ENCODE results near the gene SEC63.
"Not testable (repeated sequence)": the region's sequence is repeated elsewhere in the genome, so short reads cannot be mapped to it uniquely, and the experiment has no call there.

The SEC63 gene

DNA sequence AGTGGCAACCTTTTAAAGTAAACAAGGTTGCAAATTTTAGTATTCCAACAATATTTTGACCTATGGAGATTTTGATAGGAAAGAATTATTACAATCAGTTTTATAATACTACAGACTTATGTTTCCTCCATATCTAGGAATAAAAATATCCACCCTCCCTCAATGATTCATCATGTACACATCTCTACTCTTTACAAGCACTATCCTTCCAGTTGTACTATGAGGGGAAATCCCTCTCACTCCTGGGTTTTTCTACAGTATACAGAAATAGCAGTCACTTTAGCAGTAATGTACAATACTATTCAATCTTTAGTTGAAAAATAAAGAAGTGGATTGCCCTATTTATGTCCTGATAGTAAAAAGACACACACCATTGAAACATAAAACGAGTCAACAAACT lies 87.6 kb downstream of the SEC63 start:
- no peaks in the 10 kb centered on the region for H3K27me3 Mint-ChIP-seq

DNA sequence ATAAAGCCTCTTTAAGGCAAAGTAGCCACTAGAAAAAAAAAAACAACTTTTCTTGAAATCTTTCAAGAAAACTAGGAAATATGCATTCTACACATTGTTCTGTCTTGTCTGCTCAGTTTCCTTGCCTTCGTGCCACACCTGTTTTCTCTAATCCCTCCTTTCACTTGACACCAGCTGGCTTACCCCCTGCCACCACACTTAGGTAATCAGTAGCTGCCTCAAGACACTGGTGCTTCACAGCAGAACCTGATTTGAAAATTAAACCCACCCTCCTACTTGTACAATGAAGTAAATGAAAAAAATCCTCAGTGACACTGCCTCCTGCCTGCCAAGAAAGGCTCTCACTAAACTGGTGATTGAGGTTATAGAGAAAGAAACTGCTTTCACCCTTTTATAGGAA lies 88.1 kb downstream of the SEC63 start:
- no peaks in the 10 kb centered on the region for H3K9me3 Mint-ChIP-seq
- H3K4me3 Mint-ChIP-seq, result no peak overlapping the region
- ATAC-seq (ENCODE audit: low read depth) (no peak), DNase-seq (ENCODE audit: low spot score in 2 of 2) (no peak)
- H3K36me3 Mint-ChIP-seq, result peaks cover 13% of the 10 kb centered on the region
- H3K27ac Mint-ChIP-seq, result peak overlapping the region; percentile 62
- H3K4me1 Mint-ChIP-seq, result peaks cover 12% of the 10 kb centered on the region
- H3K27me3 Mint-ChIP-seq, result no peaks in the 10 kb centered on the region

More for the DNA sequence above, 87.6 kb downstream of the SEC63 start:
- H3K9me3 Mint-ChIP-seq, result no peaks in the 10 kb centered on the region
- H3K27ac Mint-ChIP-seq, result peak overlapping the region; percentile 62
- no peak overlapping the region for H3K4me3 Mint-ChIP-seq
- peaks cover 12% of the 10 kb centered on the region for H3K4me1 Mint-ChIP-seq
- no peak for ATAC-seq (ENCODE audit: low read depth)
- DNase-seq (ENCODE audit: low spot score in 2 of 2), result no peak
- H3K36me3 Mint-ChIP-seq, result peaks cover 15% of the 10 kb centered on the region

DNA sequence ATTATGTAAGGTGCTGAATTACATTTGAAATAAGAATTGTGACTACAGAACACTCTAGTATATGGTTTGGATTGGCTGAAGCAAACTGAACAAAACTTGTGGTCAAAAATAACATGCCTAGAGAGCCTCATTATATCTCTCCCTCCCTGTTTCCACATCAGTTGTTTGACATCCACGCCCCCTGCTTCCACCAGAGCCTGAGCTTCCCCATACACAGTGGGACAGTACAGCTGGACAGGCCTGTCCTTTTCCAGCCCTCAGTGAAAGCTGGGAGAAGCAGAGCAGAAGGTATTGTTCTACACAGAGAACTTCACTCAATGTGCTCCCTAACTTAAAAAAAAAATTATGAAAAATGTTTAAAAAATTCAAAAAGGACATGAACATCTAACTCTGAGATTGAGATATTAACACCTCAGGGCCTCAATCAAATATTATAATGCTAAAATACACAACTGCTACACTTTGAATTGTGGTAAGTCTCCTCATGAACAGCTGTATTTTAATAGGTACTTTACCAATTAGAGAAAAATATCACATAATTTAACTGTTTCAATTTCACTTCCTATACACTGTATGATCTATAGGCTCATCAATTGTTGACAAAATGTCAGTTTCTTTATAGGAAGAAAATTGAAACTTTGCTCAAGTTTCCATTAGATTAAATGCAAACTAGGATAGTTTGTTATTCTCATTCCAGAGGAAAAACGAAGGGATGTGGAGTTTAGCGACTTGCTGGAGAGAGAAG lies 89.0 kb downstream of the SEC63 start:
- no peaks in the 10 kb centered on the region for H3K9me3 Mint-ChIP-seq
- DNase-seq (ENCODE audit: low spot score in 2 of 2) (no peak), ATAC-seq (ENCODE audit: low read depth) (no peak)
- H3K4me1 Mint-ChIP-seq, result peaks cover 12% of the 10 kb centered on the region
- no peaks in the 10 kb centered on the region for H3K27me3 Mint-ChIP-seq
- no peak overlapping the region for H3K4me3 Mint-ChIP-seq
- peaks cover 12% of the 10 kb centered on the region for H3K36me3 Mint-ChIP-seq
- H3K27ac Mint-ChIP-seq, result peak overlapping the region; percentile 77

DNA sequence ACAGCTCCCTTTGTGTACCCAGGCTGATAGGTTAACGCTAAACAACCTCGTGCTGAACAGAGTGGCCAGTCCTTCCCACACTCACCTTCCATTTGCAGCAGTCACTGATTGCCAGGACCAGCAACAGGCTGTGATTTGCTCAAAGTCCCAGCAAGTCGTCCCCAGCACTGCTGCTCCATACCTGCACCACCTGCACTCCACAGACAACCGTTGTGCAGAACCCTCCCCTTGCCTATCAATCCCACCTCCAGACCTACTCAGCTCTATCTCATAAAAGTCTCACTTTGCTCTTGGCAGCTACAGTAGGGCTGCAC lies 90.7 kb downstream of the SEC63 start:
- Mint-ChIP-seq H3K9me3 (no peaks in the 10 kb centered on the region), H3K27me3 (peaks cover 4% of the 10 kb centered on the region), H3K36me3 (peaks cover 7% of the 10 kb centered on the region), H3K27ac (no peak overlapping the region), H3K4me3 (no peak overlapping the region), H3K4me1 (peaks cover 12% of the 10 kb centered on the region)
- ATAC-seq (ENCODE audit: low read depth) (no peak), DNase-seq (ENCODE audit: low spot score in 2 of 2) (no peak)

DNA sequence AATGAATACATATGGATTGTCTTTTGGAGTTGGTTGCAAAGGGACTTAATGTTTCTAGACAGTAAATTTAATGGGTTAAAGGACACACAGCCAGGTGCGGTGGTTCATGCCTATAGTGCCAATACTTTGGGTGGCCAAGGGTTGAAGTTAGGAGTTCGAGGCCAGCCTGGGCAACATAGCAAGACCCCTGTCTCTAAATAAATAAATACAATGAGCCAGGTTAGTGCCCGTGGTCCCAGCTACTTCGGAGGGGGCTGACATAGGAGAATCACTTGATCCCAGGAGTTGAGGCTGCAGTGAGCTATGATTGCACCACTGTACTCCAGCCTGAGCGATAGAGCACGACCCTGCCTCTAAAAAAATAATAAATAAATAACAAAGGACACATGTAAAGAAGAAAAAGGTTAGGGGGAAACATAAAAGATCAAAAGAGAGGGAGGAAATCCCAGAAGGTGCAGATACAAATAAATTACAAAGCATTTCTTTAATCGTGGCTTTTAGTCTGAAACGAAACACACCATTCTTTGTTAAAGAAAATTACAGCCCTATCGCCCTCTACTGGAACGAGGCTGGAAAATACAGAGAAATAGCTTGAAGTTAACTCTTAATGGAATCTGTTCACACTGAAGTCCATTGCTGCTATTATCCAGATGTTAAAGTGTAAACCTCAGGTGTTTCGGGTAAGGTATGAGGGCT lies 91.3 kb downstream of the SEC63 start:
- H3K27me3 Mint-ChIP-seq, result peaks cover 4% of the 10 kb centered on the region
- H3K27ac Mint-ChIP-seq, result no peak overlapping the region
- peak; percentile 39 for ATAC-seq (ENCODE audit: low read depth)
- peak overlapping the region; percentile 62 for H3K4me3 Mint-ChIP-seq
- DNase-seq (ENCODE audit: low spot score in 2 of 2), result peak in 1 of 2 donors; percentile 27
- H3K36me3 Mint-ChIP-seq, result peaks cover 7% of the 10 kb centered on the region
- H3K9me3 Mint-ChIP-seq, result no peaks in the 10 kb centered on the region
- peaks cover 12% of the 10 kb centered on the region for H3K4me1 Mint-ChIP-seq

DNA sequence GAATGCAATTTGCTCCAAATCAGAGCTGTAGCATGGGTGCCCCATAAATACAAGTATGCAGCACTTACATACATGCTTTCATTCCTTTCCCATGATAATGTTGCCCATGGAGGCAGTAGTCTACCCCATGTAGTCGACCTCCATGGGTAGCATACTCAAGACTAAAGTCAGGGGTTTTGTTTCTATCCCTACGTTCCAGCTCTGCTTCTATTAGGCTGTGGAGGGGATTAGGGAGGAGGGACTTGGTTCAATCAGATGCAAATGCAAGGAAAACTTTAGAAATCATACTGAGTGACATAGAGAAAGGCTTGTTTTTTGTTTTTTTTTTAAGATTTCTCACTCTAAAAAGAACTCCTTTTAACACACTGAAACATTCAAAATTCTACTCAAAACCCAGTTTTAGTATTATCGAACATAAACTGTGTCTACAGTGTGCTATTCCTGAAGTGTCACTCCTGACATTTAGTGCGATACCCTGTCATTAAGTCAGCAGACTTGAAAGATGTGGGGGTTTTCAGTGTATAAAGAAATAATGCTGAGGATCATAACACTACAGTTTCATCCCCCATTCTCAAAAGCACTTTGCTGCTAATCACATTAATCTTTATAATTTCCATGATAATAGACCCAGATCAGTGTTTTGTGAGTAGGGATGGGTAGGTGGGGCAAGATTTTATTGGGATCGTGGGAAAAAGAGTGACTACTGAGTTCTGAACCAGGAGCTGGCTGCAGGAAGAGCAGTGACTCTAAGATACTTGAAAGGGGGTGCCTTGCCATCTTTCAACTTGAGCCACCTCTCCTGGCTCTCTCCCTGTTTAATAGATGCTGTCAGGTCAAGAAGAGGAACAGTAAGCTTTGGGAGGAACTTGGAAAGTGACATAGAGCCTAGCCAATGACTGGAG lies 93.5 kb downstream of the SEC63 start:
- H3K27me3 Mint-ChIP-seq, result peaks cover 4% of the 10 kb centered on the region
- ATAC-seq (ENCODE audit: low read depth), result no peak
- no peak overlapping the region for H3K4me3 Mint-ChIP-seq
- H3K36me3 Mint-ChIP-seq, result peaks cover 3% of the 10 kb centered on the region
- H3K9me3 Mint-ChIP-seq, result no peaks in the 10 kb centered on the region
- H3K4me1 Mint-ChIP-seq, result peaks cover 5% of the 10 kb centered on the region
- no peak for DNase-seq (ENCODE audit: low spot score in 2 of 2)
- H3K27ac Mint-ChIP-seq, result no peak overlapping the region

DNA sequence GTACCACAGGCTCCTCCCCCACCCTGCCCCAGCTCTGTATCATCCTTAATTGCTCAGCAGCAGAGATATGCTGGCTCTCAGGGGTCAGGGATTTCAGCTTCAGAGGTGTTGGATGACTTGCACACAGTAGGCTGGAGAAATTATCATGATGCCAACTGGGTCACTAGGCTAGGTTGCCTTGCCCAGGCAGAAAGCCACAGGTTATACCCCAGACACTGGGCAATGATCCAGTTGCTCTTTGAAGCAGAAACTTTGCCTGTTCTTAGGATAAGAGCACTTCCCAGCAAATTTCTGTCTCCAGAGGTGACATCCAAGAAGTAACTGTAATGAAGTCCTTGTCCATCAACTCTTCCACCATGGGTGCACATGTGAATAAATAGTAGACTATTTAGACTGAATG lies 95.6 kb downstream of the SEC63 start:
- H3K9me3 Mint-ChIP-seq, result no peaks in the 10 kb centered on the region
- DNase-seq (ENCODE audit: low spot score in 2 of 2) (no peak), ATAC-seq (ENCODE audit: low read depth) (no peak)
- peaks cover 3% of the 10 kb centered on the region for H3K4me1 Mint-ChIP-seq
- H3K36me3 Mint-ChIP-seq, result peaks cover 2% of the 10 kb centered on the region
- H3K27ac Mint-ChIP-seq, result no peak overlapping the region
- peaks cover 4% of the 10 kb centered on the region for H3K27me3 Mint-ChIP-seq
- no peak overlapping the region for H3K4me3 Mint-ChIP-seq

DNA sequence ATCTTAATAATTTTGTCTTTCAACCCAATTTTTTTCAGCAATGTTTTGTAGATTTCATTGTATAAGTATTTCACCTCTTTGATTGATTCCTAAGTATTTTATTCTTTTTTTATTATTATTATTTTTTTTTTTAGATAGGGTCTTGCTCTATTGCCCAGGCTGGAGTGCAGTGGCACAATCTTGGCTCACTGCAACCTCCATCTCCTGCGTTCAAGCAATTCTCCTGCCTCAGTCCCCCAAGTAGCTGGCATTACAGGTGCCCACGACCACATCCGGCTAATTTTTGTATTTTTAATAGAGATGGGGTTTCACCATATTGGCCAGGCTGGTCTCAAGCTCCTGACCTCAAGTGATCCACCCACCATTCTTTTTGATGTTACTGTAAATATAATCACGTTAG lies 97.0 kb downstream of the SEC63 start:
- ATAC-seq (ENCODE audit: low read depth); H3K36me3 Mint-ChIP-seq; H3K9me3 Mint-ChIP-seq; H3K27ac Mint-ChIP-seq; H3K4me1 Mint-ChIP-seq; H3K4me3 Mint-ChIP-seq; DNase-seq (ENCODE audit: low spot score in 2 of 2); H3K27me3 Mint-ChIP-seq: not testable (repeated sequence)

DNA sequence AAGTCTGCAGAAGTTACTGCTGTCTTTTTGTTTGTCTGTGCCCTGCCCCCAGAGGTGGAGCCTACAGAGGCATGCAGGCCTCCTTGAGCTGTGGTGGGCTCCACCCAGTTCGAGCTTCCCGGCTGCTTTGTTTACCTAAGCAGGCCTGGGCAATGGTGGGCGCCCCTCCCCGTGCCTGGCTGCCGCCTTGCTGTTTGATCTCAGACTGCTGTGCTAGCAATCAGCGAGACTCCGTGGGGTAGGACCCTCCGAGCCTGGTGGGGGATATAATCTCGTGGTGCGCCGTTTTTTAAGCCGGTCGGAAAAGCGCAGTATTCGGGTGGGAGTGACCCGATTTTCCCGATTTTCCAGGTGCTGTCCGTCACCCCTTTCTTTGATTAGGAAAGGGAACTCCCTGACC lies 97.9 kb downstream of the SEC63 start:
- not testable (repeated sequence) for H3K27ac Mint-ChIP-seq; ATAC-seq (ENCODE audit: low read depth)

DNA sequence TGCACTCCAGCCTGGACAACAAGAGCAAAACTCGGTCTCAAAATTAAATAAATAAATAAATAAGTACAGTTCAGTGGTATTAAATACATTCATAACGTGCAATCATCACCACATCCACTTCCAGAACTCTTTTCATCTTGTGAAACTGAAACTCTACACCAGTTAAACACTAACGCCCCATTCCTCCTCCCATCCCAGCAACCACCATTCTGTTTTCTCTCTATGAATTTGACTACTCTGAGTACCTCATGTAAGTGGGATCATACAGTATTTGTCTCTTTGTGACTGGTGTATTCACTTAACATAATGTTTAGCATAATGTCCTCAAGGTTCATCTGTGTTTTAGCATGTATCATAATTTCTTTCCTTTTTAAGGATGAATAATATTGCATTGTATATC lies 104.8 kb downstream of the SEC63 start:
- Mint-ChIP-seq H3K27me3 (no peaks in the 10 kb centered on the region), H3K9me3 (peaks cover 2% of the 10 kb centered on the region), H3K27ac (no peak overlapping the region), H3K4me1 (peaks cover 12% of the 10 kb centered on the region), H3K4me3 (no peak overlapping the region), H3K36me3 (no peaks in the 10 kb centered on the region)
- no peak for ATAC-seq (ENCODE audit: low read depth)
- DNase-seq (ENCODE audit: low spot score in 2 of 2), result no peak

More for the DNA sequence above, 97.9 kb downstream of the SEC63 start:
- not testable (repeated sequence) for H3K4me1 Mint-ChIP-seq; H3K4me3 Mint-ChIP-seq; H3K36me3 Mint-ChIP-seq; DNase-seq (ENCODE audit: low spot score in 2 of 2); H3K9me3 Mint-ChIP-seq; H3K27me3 Mint-ChIP-seq

DNA sequence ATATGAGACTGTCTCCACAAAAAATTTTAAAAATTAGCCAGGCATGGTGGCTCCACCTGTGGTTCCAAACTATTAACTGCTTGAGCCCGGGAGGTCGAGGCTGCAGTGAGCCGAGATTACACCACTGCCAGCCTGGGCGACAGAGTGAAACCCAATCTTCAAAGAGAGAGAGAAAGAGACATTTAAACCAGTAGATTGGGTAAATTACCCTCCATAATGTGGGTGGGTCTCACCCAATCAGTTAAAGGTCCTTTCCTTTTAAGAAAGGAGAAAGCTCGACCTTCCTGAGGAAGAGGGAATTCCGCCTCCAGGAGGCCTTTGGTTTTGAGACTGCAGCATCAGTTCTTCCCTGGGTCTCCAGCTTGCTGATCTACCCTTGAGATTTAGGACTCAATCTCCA lies 108.7 kb downstream of the SEC63 start:
- DNase-seq (ENCODE audit: low spot score in 2 of 2), result no peak
- Mint-ChIP-seq H3K27ac (no peak overlapping the region), H3K27me3 (peaks cover 2% of the 10 kb centered on the region), H3K4me1 (peaks cover 12% of the 10 kb centered on the region), H3K9me3 (peaks cover 2% of the 10 kb centered on the region), H3K36me3 (no peaks in the 10 kb centered on the region), H3K4me3 (no peak overlapping the region)
- ATAC-seq (ENCODE audit: low read depth), result no peak

DNA sequence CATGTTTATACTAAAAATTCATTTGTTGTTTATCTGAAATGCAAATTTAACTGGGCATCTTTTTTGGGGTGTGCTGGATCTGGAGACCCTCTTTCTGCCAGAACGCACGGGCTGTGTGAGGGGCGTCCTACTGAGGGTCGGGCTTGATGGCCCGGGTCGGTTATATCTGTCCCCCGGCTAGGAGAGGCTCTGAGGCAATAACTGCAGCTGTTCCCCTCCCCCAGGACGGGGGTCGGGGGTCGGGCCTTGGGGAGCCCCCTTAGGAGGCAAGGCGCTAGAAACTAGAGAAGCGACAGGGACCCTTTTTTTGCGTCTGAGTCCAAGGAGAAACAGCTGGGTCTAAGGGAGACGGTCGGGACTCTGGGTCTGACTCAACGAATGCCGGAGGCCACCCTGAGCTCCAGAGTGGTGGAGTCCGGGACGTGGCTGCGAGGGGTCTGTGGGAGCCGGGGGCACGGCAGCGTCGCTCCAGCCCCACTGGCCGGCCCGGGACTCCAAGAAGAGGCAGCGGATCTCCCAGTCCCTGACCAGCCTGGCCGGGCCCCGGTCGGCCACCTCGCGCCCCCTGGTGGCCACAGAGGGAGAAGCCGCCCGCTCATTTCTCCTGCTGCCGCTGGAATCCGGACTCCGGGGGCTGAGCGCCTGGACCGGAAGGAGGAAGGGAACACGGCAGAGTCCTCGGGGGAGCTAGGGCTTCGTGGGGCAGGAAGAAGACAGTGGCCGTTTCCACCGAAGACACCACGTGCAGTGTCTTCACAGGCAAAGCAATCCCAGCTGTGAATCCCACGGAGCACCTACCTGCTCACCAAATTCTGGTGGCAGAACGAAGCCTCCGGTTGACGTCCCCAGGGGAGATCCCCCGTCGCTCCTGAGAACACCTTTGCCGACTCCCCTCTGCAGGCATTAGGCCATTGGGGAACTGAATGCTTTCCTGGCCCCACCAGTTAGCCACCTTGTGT lies 109.9 kb downstream of the SEC63 start:
- H3K27ac Mint-ChIP-seq, result no peak overlapping the region
- H3K9me3 Mint-ChIP-seq, result no peaks in the 10 kb centered on the region
- H3K27me3 Mint-ChIP-seq, result peaks cover 2% of the 10 kb centered on the region
- ATAC-seq (ENCODE audit: low read depth) (peak; percentile 83), DNase-seq (ENCODE audit: low spot score in 2 of 2) (peak; percentile 80 to 93)
- H3K4me3 Mint-ChIP-seq, result peak overlapping the region; percentile 79
- H3K4me1 Mint-ChIP-seq, result peaks cover 9% of the 10 kb centered on the region
- H3K36me3 Mint-ChIP-seq, result no peaks in the 10 kb centered on the region

DNA sequence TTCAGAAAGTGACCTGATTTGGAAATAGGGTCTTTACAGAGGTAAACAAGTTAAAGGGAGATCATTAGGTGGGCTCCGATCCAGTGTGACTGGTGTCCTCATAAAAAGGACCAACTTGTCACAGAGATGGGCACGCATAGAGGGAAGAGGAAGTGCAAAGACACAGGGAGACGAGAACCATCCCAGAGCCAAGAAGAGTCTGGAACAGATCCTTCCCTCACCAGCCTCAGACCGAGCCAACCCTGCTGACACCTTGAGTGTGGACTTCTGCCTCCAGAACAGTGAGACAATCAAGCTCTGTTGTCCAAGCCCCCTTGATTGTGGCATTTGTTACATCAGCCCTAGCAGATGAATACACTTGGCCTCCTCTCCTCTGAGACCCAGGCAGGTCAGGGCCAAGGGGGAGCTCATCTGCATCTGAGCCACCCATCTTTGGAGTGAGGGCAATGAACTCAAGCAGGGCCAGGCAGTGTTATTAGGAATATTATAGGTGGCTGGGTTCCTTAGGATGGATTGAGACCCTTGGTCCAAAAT lies 111.7 kb downstream of the SEC63 start:
- H3K27ac Mint-ChIP-seq, result no peak overlapping the region
- H3K36me3 Mint-ChIP-seq, result no peaks in the 10 kb centered on the region
- H3K4me1 Mint-ChIP-seq, result peaks cover 9% of the 10 kb centered on the region
- peaks cover 2% of the 10 kb centered on the region for H3K27me3 Mint-ChIP-seq
- DNase-seq (ENCODE audit: low spot score in 2 of 2) (no peak), ATAC-seq (ENCODE audit: low read depth) (no peak)
- no peaks in the 10 kb centered on the region for H3K9me3 Mint-ChIP-seq
- no peak overlapping the region for H3K4me3 Mint-ChIP-seq
